Naive thymus-derived CD4-positive, alpha-beta T cell (primary cell): Measurements from ENCODE around the gene LPO. TPM values are rescaled to one million over a fixed set of nuclear protein-coding genes. Genes with fewer than 3 reads are reported as not detected.

Source experiments
- ATAC-seq: fragments of 150-1000 bp; cut with Tn5 transposase; 2 replicates; pipeline ENCODE4 v1.10.0; 2021; ENCODE audit warnings: mild to moderate bottlenecking, moderate library complexity
- CTCF ChIA-PET: fragments of 350-600 bp; sonication (Branson Sonifier 250); formaldehyde crosslinking; loops from one replicate; lab custom pipeline; 2021; ENCODE audit warnings: antibody characterized with exemption; lab: Charles Lee
- POLR2A ChIA-PET: fragments of 350-600 bp; sonication (Branson Sonifier 250); formaldehyde crosslinking; loops from one replicate; lab custom pipeline; 2021; ENCODE audit warnings: antibody characterized with exemption, inconsistent platforms; lab: Charles Lee
- DNase-seq, 9 donors: peaks; one replicate each; pipeline versions ENCODE4 v3.0.0 to v3.0.0-alpha.2; 2020 to 2022; ENCODE audit warnings: mixed read lengths in 1 of 9
- H3K27ac ChIP-seq: one replicate; pipeline ENCODE4 v1.7.0; 2013; ENCODE audit warnings: mild to moderate bottlenecking, low read depth, low read length, moderate library complexity
- H3K27me3 ChIP-seq, 2 donors: one replicate each; pipeline ENCODE4 v1.7.0; 2013; ENCODE audit warnings: low read length in 2 of 2, mild to moderate bottlenecking in 2 of 2, moderate library complexity in 2 of 2; ENCODE audit not compliant: control insufficient read depth in 2 of 2, insufficient read depth in 2 of 2
- H3K36me3 ChIP-seq, 3 experiments: 1 replicate in 2 of 3; 2 replicates in 1 of 3; pipeline ENCODE4 v1.7.0; 2013; ENCODE audit warnings: low read length in 3 of 3, mild to moderate bottlenecking in 3 of 3, moderate library complexity in 1 of 3; ENCODE audit not compliant: insufficient read depth in 3 of 3, control insufficient read depth in 2 of 3
- H3K4me1 ChIP-seq, 2 donors: one replicate each; pipeline ENCODE4 v1.7.0; 2013; ENCODE audit warnings: low read length in 2 of 2, mild to moderate bottlenecking in 2 of 2, moderate library complexity in 1 of 2; ENCODE audit not compliant: control insufficient read depth in 2 of 2, insufficient read depth in 2 of 2
- H3K4me3 ChIP-seq: 2 replicates; pipeline ENCODE4 v1.7.0; 2013; ENCODE audit warnings: mild to moderate bottlenecking, low read length
- H3K9me3 ChIP-seq, 3 experiments: 1 replicate in 2 of 3; 2 replicates in 1 of 3; pipeline ENCODE4 v1.7.0; 2013; ENCODE audit warnings: low read length in 3 of 3; ENCODE audit not compliant: control insufficient read depth in 2 of 3
- H3K27ac Mint-ChIP-seq, 9 donors: one replicate each; pipeline ENCODE4 v1.8.0; 2020 to 2022; ENCODE audit warnings: mixed read lengths in 9 of 9, mild to moderate bottlenecking in 8 of 9, moderate library complexity in 5 of 9, inconsistent platforms in 2 of 9
- H3K27me3 Mint-ChIP-seq, 5 donors: one replicate each; pipeline ENCODE4 v1.8.0; 2021 to 2022; ENCODE audit warnings: mixed read lengths in 5 of 5, mild to moderate bottlenecking in 1 of 5
- H3K36me3 Mint-ChIP-seq, 5 donors: one replicate each; pipeline ENCODE4 v1.8.0; 2020 to 2022; ENCODE audit warnings: mixed read lengths in 5 of 5, mild to moderate bottlenecking in 3 of 5, inconsistent platforms in 1 of 5
- H3K4me1 Mint-ChIP-seq, 7 donors: one replicate each; pipeline ENCODE4 v1.8.0; 2020 to 2022; ENCODE audit warnings: mixed read lengths in 7 of 7, mild to moderate bottlenecking in 3 of 7, inconsistent platforms in 1 of 7
- H3K4me3 Mint-ChIP-seq, 10 donors: one replicate each; pipeline ENCODE4 v1.8.0; 2020 to 2022; ENCODE audit warnings: mild to moderate bottlenecking in 10 of 10, mixed read lengths in 10 of 10, moderate library complexity in 6 of 10, inconsistent platforms in 2 of 10
- H3K9me3 Mint-ChIP-seq, 11 donors: one replicate each; pipeline ENCODE4 v1.8.0; 2020 to 2022; ENCODE audit warnings: mixed read lengths in 11 of 11, mild to moderate bottlenecking in 4 of 11, inconsistent platforms in 1 of 11, moderate library complexity in 1 of 11
- intact Hi-C, 2 donors: fragments of 100-400 bp; cut with micrococcal nuclease; formaldehyde crosslinking; loops; one replicate each; pipeline ENCODE4 v1.15.1; 2023
- polyA plus RNA-seq, 2 donors: library from polyadenylated mRNA; unstranded; fragments of 300-500 nt; fragmentation: Illumina TruSeq; gene quantifications; one replicate each; pipeline ENCODE4 v1.2.3, GENCODE V29; 2021
- total RNA-seq, 6 experiments: library from RNA in 5 of 6; stranded (reverse) in 5 of 6; gene quantifications; 1 replicate in 5 of 6; 2 replicates in 1 of 6; pipeline ENCODE4 v1.2.3 and lab custom pipeline; 2021 to 2026

Gene LPO
- total and polyA plus RNA-seq, 7 experiments from 2014 or later = 0.13 to 0.15 TPM; not detected in 5

GRCh38 chr17:58208344-58208743 is 30.0 kb upstream of the LPO start:
- H3K36me3 Mint-ChIP-seq = peaks cover 10 to 55% (median 20%) of the 10 kb centered on the region in 5 donors
- no peak for DNase-seq
- intact Hi-C loops = no loop called here
- ChIA-PET POLR2A (interaction anchor here (0.6 kb wide), 1 partner anchor 16 kb away, joined by 3 read pairs; no protein-coding TSS in a partner anchor), CTCF (interaction anchor here (1.0 kb wide), 1 partner anchor 38 kb away, joined by 3 read pairs; no protein-coding TSS in a partner anchor)
- Histone ChIP-seq H3K27ac (no peak overlapping the region), H3K36me3 (peaks cover 0 to 61% (median 0%) of the 10 kb centered on the region in 3 experiments), H3K4me3 (no peak overlapping the region), H3K4me1 (no peaks in the 10 kb centered on the region), H3K9me3 (no peaks in the 10 kb centered on the region), H3K27me3 (no peaks in the 10 kb centered on the region)
- H3K27me3 Mint-ChIP-seq = no peaks in the 10 kb centered on the region
- ATAC-seq = no peak
- H3K27ac Mint-ChIP-seq = no peak overlapping the region
- no peaks in the 10 kb centered on the region for H3K4me1 Mint-ChIP-seq
- no peaks in the 10 kb centered on the region for H3K9me3 Mint-ChIP-seq
- no peak overlapping the region for H3K4me3 Mint-ChIP-seq

DNA sequence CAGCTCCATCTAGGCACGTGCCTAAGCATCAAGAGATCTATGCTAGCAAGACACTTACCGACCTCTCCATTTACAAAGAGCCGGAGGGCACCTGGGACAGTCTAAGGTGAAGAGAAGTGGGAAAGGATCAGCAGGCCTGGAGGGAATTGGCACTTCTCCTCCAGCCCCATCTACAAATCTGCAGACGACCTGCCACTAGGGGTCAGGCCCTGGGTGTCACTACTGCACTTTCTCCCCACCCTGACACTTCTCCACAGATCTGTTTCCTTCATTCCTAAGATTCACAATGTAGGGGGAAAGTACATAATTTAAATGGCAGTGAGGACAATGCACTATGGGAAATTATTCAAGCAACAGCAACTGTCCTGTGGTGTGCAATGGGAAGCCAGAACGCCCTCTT is 27.5 kb upstream of the LPO start:
- H3K27ac ChIP-seq = no peak overlapping the region
- peaks cover 10 to 65% (median 26%) of the 10 kb centered on the region in 5 donors for H3K36me3 Mint-ChIP-seq

GRCh38 chr17:58215685-58216084 is 22.7 kb upstream of the LPO start:
- H3K4me1 Mint-ChIP-seq = peaks cover 7 to 26% (median 18%) of the 10 kb centered on the region in 7 donors
- H3K27ac Mint-ChIP-seq = peak overlapping the region in 1 of 9 donors; percentile 4
- ATAC-seq (no peak), DNase-seq (no peak)
- no peak overlapping the region for H3K4me3 ChIP-seq
- peaks cover 8 to 9% of the 10 kb centered on the region in 2 donors for H3K4me1 ChIP-seq
- H3K27ac ChIP-seq = no peak overlapping the region
- H3K9me3 Mint-ChIP-seq = no peaks in the 10 kb centered on the region
- ChIA-PET CTCF (no interaction called here), POLR2A (no interaction called here)
- no peak overlapping the region for H3K4me3 Mint-ChIP-seq
- no peaks in the 10 kb centered on the region for H3K27me3 ChIP-seq
- H3K36me3 Mint-ChIP-seq = peaks cover 4 to 36% (median 16%) of the 10 kb centered on the region in 5 donors
- intact Hi-C loops = loop anchor here (5.0 kb wide), 3 partner anchors 58 to 1128 kb away; partner anchors contain the start of gene AKAP1 (in 1 of the 2)
- peaks cover 0 to 47% (median 0%) of the 10 kb centered on the region in 3 experiments for H3K36me3 ChIP-seq
- no peaks in the 10 kb centered on the region for H3K9me3 ChIP-seq
- no peaks in the 10 kb centered on the region for H3K27me3 Mint-ChIP-seq

More for the DNA sequence above, 27.5 kb upstream of the LPO start:
- Mint-ChIP-seq H3K27me3 (no peaks in the 10 kb centered on the region), H3K4me3 (no peak overlapping the region), H3K27ac (no peak overlapping the region), H3K9me3 (no peaks in the 10 kb centered on the region), H3K4me1 (no peaks in the 10 kb centered on the region)
- Histone ChIP-seq H3K27me3 (no peaks in the 10 kb centered on the region), H3K36me3 (peaks cover 0 to 82% (median 0%) of the 10 kb centered on the region in 3 experiments), H3K4me1 (no peaks in the 10 kb centered on the region), H3K4me3 (no peak overlapping the region), H3K9me3 (no peaks in the 10 kb centered on the region)
- POLR2A ChIA-PET = no interaction called here
- CTCF ChIA-PET = no interaction called here
- ATAC-seq (no peak), DNase-seq (no peak)
- intact Hi-C loops = no loop called here

DNA sequence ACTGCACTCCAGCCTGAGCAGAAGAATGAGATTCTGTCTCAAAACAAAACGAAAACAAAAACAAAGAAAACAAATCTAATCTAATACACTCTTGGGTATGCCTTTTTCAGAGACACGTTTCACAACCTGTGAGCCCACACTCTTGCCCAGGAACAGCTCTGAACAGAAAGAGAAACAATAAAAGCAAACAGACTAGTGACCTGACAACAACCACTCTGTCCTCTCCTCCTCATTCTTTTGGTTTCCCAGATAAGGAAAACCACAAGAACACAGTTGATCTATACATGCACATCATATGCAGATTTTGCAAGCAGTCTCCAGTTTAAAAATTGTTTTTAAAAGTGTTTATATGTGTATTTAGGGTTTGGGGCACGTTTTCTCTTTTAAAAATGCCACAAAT is 20.6 kb upstream of the LPO start:
- peaks cover 7 to 33% (median 23%) of the 10 kb centered on the region in 7 donors for H3K4me1 Mint-ChIP-seq
- CTCF ChIA-PET = interaction anchor here (0.6 to 0.7 kb wide), 2 partner anchors 79 to 143 kb away, joined by 3 read pairs; no protein-coding TSS in a partner anchor

GRCh38 chr17:58219007-58219788 is 19.2 kb upstream of the LPO start, which contains the start of gene MKS1:
MKS1 (minus strand) TSS chr17:58219255; CDS start chr17:58219230, 25 bp downstream.
- ChIA-PET POLR2A (interaction anchor here (0.8 to 1.9 kb wide), 4 partner anchors 19 to 370 kb away, joined by 4 to 7 read pairs (median 5); partner anchors contain the start of genes MRPS23 and SRSF1), CTCF (interaction anchor here (0.6 to 1.0 kb wide), 2 partner anchors 20 to 97 kb away, joined by 3 to 4 read pairs; no protein-coding TSS in a partner anchor)
- peak within 1 kb of the TSS; percentile 92 to 98 (median 97) for H3K27ac Mint-ChIP-seq
- no peaks in the 10 kb centered on the region for H3K27me3 ChIP-seq
- intact Hi-C loops = loop anchor here (1.0 to 5.0 kb wide), 18 partner anchors 19 to 1132 kb away; partner anchors contain the start of genes SRSF1 (in 2 of the 2), AKAP1 (in 1 of the 2), MRPS23 (in 1 of the 2) and PRR11 (in 1 of the 2)
- H3K36me3 ChIP-seq = peaks cover 0 to 18% (median 0%) of the 10 kb centered on the region in 3 experiments
- H3K4me1 ChIP-seq = peaks cover 8 to 9% of the 10 kb centered on the region in 2 donors
- H3K9me3 ChIP-seq = no peaks in the 10 kb centered on the region
- H3K4me3 Mint-ChIP-seq = peak within 1 kb of the TSS; percentile 86 to 96 (median 94)
- peaks cover 0 to 18% (median 0%) of the 10 kb centered on the region in 5 donors for H3K27me3 Mint-ChIP-seq
- H3K9me3 Mint-ChIP-seq = no peaks in the 10 kb centered on the region
- H3K4me3 ChIP-seq = peak within 1 kb of the TSS; percentile 68
- peak; percentile 98 for ATAC-seq
- peak within 1 kb of the TSS; percentile 77 for H3K27ac ChIP-seq
- H3K4me1 Mint-ChIP-seq = peaks cover 7 to 33% (median 23%) of the 10 kb centered on the region in 7 donors
- DNase-seq = peak; percentile 90 to 96 (median 94)
- peaks cover 0 to 9% (median 0%) of the 10 kb centered on the region in 5 donors for H3K36me3 Mint-ChIP-seq

More for the DNA sequence above, 20.6 kb upstream of the LPO start:
- Mint-ChIP-seq H3K4me3 (peak overlapping the region; percentile 18 to 94 (median 53)), H3K27ac (peak overlapping the region; percentile 2 to 98 (median 83)), H3K36me3 (peaks cover 2 to 21% (median 9%) of the 10 kb centered on the region in 5 donors), H3K27me3 (peaks cover 0 to 10% (median 0%) of the 10 kb centered on the region in 5 donors), H3K9me3 (no peaks in the 10 kb centered on the region)
- intact Hi-C loops = loop anchor here (2.0 to 5.0 kb wide), 8 partner anchors 31 to 1130 kb away; partner anchors contain the start of genes AKAP1 (in 1 of the 2), SUPT4H1 (in 1 of the 2) and TSPOAP1 (in 1 of the 2)
- H3K4me1 ChIP-seq = peaks cover 8 to 9% of the 10 kb centered on the region in 2 donors
- no peak for DNase-seq
- no peaks in the 10 kb centered on the region for H3K27me3 ChIP-seq
- no peaks in the 10 kb centered on the region for H3K9me3 ChIP-seq
- H3K27ac ChIP-seq = no peak overlapping the region
- POLR2A ChIA-PET = no interaction called here
- no peak overlapping the region for H3K4me3 ChIP-seq
- peaks cover 0 to 32% (median 0%) of the 10 kb centered on the region in 3 experiments for H3K36me3 ChIP-seq
- ATAC-seq = no peak

GRCh38 chr17:58219789-58220183 is 18.6 kb upstream of the LPO start:
- H3K36me3 Mint-ChIP-seq = peaks cover 0 to 9% (median 0%) of the 10 kb centered on the region in 5 donors
- peak overlapping the region; percentile 92 to 98 (median 97) for H3K27ac Mint-ChIP-seq
- ChIA-PET POLR2A (interaction anchor here (0.8 to 1.9 kb wide), 4 partner anchors 12 to 213 kb away, joined by 4 to 7 read pairs (median 5); partner anchors contain the start of gene SRSF1), CTCF (interaction anchor here (1.0 kb wide), 1 partner anchor 20 kb away, joined by 4 read pairs; no protein-coding TSS in a partner anchor)
- Histone ChIP-seq H3K27ac (peak overlapping the region; percentile 77), H3K9me3 (no peaks in the 10 kb centered on the region), H3K4me1 (peaks cover 8 to 9% of the 10 kb centered on the region in 2 donors), H3K4me3 (peak overlapping the region; percentile 68), H3K27me3 (no peaks in the 10 kb centered on the region), H3K36me3 (peaks cover 0 to 15% (median 0%) of the 10 kb centered on the region in 3 experiments)
- peak overlapping the region; percentile 86 to 96 (median 94) for H3K4me3 Mint-ChIP-seq
- peaks cover 7 to 33% (median 23%) of the 10 kb centered on the region in 7 donors for H3K4me1 Mint-ChIP-seq
- no peak for DNase-seq
- peaks cover 0 to 23% (median 4%) of the 10 kb centered on the region in 5 donors for H3K27me3 Mint-ChIP-seq
- no peaks in the 10 kb centered on the region for H3K9me3 Mint-ChIP-seq
- intact Hi-C loops = loop anchor here (1.0 to 5.0 kb wide), 18 partner anchors 19 to 1132 kb away; partner anchors contain the start of genes SRSF1 (in 2 of the 2), AKAP1 (in 1 of the 2), MRPS23 (in 1 of the 2) and PRR11 (in 1 of the 2)
- ATAC-seq = no peak
